GM20000 (cell line): ENCODE measurements around the gene CADPS.

Source experiments
- DNase-seq: peaks from one replicate; pipeline ENCODE4 v3.0.0; 2012; ENCODE audit warnings: low spot score
- CTCF ChIP-seq: IDR thresholded peaks from 2 replicates; pipeline ENCODE4 v1.5.1; 2012; ENCODE audit warnings: mild to moderate bottlenecking, control low read depth; ENCODE audit errors: extremely low read depth, missing control alignments

CADPS gene

DNA sequence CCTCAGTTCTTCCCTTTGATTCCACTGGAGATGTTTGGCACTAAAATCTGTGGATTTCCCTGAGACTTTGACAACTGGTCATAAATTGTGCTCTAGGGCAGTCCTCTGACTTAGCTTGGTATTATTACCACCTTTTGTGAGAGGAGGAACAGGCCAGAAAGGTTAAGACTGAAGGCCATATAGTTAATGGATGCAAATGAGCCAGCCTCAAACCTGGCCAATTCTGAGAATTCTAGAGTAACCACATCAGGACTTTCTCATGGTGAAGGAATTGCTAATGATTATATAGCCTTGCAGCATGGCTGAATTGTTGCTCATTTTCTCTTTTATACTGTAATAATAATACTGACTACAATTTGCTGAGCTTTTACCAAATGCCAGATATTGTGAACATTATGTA lies 162.5 kb downstream of the CADPS start:
- DNase-seq = no peak
- TF ChIP-seq CTCF = no peak

GRCh38 chr3:62710751-62711150 lies 164.5 kb downstream of the CADPS start:
- no peak for DNase-seq

GRCh38 chr3:62708638-62709373 lies 166.4 kb downstream of the CADPS start:
- DNase-seq = no peak
- no peak for TF ChIP-seq CTCF

More at GRCh38 chr3:62710751-62711150, 164.5 kb downstream of the CADPS start:
- no peak for TF ChIP-seq CTCF

GRCh38 chr3:62705721-62706120 lies 169.5 kb downstream of the CADPS start:
- TF ChIP-seq CTCF = no peak
- no peak for DNase-seq

DNA sequence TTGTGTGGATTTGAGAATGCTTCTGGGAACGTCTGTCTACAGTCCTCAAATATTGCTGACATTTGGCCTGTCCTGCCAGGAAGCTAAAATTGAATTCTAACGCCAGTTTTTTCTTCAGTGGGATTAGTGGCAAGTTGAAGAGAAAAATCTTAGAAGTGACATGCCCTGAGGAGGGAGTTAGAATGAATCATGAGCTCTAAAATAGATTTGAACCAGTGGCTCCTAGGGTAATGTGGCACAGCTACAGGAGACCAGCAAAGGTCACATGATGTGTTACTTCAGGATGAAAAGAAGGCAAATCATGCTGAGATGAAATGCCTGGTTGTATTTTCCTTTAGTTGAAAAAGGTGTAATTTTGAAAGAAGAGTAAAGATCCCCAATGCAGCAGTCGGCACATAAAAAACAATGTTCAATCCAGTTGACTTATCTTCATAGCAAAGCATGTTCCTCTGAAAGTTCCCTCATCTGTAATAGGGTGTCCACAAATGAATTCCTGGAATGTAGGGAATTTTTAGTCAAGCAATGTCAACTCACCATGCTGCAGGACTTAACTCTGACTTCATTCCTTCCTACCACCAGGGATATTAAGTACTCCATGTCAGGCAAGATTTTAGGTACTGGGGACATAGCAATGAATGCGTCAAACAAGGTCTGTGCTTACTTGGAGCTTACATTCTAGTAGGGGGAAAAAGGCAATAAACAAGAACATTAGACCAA lies 171.6 kb downstream of the CADPS start:
- no peak for DNase-seq
- no peak for TF ChIP-seq CTCF

GRCh38 chr3:62700357-62700756 lies 174.9 kb downstream of the CADPS start:
- DNase-seq = no peak
- TF ChIP-seq CTCF = no peak

- no peak for TF ChIP-seq CTCF
- no peak for DNase-seq
Observed at GRCh38 chr3:62699728-62700127, 175.5 kb downstream of the CADPS start.
